ENCODE measurements around the gene PRKAG2.
A peak's percentile ranks its signal among the peaks of the same experiment; 100 is the strongest.
"Not testable (repeated sequence)": the region's sequence is repeated elsewhere in the genome, so short reads cannot be mapped to it uniquely, and the experiment has no call there.

Gene PRKAG2

DNA sequence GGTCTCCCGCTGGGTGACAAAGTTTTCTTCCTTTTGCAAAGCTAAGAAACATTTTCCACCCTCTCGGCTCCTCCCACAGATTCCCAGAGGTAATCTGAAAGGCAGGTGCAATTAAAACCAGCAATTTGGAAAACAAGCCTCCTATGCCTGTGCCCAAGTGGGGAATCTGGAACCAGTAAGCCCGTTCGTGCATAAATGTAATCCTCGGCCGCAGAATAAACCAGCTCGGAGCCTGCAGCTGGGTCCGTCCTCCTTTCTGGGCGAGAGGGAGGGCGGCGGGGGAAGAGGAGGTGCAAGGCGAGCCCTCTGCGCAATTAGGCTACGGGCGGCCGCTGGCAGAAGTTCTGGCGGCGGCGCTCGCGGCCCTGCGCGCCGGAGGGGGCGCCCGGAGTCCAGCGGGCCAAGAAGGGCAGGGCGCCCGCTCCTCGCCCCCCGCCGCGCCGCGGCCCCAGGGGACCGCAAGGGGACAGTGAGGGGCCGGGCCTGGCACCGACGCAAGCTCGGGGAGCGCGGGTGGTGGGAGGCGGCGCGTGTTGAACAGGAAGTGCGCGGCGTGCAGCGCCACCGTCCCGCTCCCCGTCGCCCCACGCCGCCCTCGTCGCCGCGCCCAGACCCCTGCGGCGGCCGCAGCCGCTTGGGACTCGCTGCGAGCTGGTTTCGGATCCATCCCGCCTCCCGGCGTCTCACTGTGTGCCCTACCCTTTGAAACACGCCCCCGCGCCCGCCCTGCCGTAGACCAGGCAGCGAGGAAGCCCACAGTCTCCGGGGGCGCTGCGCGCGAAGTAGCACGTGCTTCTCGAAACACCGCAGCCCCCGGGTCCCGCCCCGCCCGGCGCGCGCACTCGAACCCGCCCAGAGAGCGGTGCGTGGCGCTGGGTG lies at the start of gene PRKAG2:
Gene PRKAG2, minus strand, starts transcription at position 217 of the 879 bp plus-strand sequence. CDS start 495 bp downstream, outside the sequence.
- DNase-seq, result peak; percentile 61

GRCh38 chr7:151926336-151926712 lies 49.4 kb upstream of the PRKAG2 start:
- DNase-seq, result no peak

- DNase-seq, result no peak
Measured at GRCh38 chr7:151925446-151926335, 48.8 kb upstream of the PRKAG2 start.

DNA sequence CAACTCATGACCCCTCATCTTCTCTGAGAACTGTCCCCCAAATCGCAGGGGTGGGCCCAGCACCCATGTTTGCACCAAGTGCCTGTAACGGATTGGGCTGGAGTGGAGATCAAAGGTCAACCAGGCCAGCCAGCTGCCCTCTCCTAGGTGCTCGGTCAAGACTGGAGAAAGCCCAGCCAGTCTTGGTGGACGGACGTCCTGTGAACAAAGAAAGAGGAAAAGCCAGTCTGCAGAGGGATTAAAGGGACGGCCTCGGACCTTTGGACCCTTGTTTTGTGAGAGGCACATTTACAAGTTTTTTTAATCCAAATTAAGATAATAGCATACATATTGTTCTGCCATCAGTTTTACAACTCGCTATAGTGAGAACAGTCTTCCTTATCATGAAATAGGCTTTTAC lies 47.6 kb upstream of the PRKAG2 start:
- DNase-seq, result no peak

DNA sequence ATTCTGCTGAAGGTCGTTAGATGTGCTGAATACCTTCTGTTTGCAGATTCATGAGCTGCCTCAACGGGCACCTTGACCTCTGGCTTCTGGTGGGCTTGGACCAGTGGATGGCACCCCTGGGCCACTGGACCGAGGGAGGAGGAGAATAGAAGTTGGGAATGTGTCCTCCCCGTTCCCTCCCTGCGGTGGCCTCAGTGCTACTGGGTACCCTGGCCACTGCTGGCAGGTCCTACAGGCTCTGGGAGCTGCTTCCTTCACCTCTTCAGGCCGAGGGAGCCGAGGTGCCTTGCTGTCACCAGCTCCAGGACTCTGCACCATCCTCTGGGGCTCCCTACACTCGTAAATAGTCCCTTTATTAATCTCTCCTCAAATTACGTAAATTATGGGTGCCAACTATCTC lies 47.1 kb upstream of the PRKAG2 start:
- no peak for DNase-seq

GRCh38 chr7:151923097-151923876 lies 46.4 kb upstream of the PRKAG2 start:
- DNase-seq, result no peak

- DNase-seq, result no peak
Measured at GRCh38 chr7:151921451-151921850, 44.5 kb upstream of the PRKAG2 start.

DNA sequence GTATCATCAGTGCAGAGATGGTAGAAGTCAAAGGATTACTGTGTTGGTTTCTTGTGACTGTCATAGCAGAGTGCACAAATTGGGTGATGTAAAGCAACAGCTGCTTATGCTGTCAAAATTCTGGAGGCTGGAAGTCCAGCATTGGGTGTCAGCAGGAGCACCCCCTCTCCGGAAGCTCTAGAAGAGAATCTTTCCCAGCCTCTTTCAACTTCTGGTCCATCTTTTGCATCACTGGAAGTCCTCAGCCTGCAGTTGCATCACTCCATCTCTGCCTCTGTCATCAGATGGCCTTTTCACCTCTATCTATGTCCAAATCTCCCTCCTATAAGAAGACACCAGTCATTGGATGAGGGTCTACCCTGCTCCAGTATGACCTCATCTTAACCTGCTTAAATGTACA lies 43.6 kb upstream of the PRKAG2 start:
- no peak for DNase-seq

DNA sequence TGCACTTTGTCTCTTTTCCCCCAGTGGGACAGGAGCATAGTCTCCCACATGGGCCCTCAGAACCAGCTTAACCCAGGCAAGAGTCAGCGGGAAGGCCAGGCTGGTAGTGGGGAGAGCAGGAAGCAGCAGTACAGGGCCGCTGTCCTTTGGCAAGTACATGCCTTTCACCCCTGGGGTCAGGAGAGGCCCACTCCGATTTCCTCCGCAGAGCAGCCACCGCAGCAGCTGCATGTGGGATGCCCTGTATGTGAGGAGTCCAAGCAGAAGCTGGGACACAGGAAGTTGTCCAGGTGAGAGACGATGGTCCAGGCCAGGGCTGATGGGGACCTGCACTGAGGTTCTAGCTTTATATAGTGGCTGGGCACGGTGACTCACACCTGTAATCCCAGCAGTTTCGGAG lies 42.7 kb upstream of the PRKAG2 start:
- DNase-seq, result no peak

DNA sequence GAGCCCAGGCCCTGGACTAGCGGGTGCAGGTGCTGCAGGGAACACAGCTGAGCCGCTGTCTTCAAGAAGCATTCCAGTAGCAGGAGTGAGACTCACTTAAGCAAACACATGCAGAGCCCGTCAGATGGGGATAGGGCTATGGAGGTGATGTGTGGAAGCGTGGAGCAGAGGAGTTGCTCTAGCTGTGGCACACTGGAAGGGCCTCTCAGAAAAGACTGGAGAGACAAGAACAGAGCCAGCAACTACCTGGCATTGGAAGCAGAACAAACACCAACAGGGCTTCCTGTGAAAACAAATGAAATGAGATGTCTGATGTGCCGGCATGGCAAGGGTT lies 41.6 kb upstream of the PRKAG2 start:
- DNase-seq, result no peak

GRCh38 chr7:151917791-151918509 lies 41.0 kb upstream of the PRKAG2 start:
- no peak for DNase-seq

GRCh38 chr7:151914051-151914450 lies 37.1 kb upstream of the PRKAG2 start:
- DNase-seq, result no peak

- not testable (repeated sequence) for DNase-seq
Measured at GRCh38 chr7:151910655-151911054, 33.7 kb upstream of the PRKAG2 start.

DNA sequence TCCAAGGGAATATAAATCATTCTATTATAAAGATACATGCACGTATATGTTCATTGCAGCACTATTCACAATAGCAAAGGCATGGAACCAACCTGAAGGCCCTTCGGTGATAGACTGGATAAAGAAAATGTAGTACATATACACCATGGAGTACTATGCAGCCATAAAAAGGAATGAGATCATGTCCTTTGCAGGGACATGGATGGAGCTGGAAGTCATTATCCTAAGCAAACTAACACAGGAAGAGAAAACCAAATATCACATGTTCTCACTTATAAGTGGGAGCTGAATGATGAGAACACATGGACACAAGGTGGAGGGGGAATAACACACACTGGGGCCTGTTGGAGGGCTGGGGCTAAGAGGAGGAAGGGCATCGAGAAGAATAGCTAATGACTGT lies 30.2 kb upstream of the PRKAG2 start:
- not testable (repeated sequence) for DNase-seq

- DNase-seq, result no peak
Measured at GRCh38 chr7:151905766-151906165, 28.9 kb upstream of the PRKAG2 start.

- DNase-seq, result no peak
Measured at GRCh38 chr7:151905353-151905752, 28.4 kb upstream of the PRKAG2 start.

DNA sequence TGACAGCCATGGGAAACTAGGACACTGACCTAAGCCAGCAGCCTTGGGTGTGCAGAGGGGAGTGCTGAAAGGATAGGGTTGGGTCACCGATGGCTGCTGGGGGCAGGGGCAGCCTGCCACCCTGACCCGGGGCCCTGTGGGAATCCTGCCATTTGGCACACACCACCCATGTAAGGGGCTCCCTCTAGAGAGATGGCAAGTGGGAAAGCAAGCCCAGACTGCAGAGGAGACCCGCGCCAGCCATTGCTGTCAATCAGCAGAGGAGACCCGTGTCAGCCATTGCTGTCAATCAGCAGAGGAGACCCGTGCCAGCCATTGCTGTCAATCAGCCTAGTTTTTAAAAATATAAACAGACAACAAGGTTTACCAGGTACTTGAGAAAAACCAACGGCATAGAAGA lies 27.4 kb upstream of the PRKAG2 start:
- DNase-seq, result no peak

DNA sequence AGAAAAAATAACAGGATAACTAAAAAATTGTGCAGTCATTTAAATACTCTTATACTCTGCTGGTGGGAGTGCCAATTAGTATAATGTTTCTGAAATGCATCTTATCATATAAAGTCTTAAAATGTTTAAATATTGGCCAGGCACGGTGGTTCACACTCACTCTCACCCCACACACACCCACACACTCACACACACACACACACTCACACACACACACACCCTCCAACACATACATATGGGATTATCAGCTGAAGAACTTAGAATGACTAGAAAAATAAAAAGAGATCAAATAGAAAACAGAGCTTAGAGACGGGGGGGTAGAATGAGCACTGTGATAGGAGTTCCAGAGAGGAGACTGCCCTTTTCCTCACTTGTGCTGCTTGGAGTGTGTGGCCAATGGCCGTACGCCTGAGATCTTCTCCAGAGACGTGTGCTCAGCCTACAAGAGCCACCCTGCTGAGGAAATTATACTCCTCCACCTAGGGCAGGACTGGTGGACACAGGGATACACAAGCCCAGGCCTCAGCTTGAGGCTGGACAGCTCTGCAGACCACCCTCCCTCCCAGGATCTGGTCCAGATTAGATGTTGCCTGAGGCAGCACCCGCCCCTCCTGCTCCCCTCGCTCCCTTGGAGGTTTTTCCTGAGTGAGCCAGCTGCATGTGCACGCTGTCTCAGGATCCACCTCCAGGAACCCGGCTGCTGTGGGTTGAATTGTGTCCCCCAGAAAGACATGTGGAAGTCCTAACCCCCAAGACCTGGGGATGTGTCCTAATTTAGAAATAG lies 26.5 kb upstream of the PRKAG2 start:
- DNase-seq, result no peak

DNA sequence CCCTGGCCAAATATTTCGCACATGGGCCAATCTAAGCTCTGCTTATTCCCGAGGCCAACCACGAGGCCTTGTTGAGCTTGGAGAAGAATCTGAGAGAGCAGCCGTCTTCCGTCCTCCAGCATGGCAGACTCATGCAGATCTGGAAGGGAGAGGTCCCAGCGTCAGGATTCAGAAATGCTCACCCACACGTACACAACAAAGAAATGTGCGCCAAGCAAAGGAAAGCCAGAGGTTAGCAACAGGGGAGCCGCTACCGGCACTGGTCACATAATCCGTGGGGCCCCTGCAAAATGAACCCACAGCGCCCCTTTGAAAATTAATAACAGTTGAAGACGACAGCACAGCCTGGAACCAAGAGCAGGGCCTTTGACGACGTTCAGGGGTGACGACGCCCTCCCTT lies 25.4 kb upstream of the PRKAG2 start:
- DNase-seq, result no peak

- no peak for DNase-seq
Measured at GRCh38 chr7:151901828-151902227, 24.9 kb upstream of the PRKAG2 start.

DNA sequence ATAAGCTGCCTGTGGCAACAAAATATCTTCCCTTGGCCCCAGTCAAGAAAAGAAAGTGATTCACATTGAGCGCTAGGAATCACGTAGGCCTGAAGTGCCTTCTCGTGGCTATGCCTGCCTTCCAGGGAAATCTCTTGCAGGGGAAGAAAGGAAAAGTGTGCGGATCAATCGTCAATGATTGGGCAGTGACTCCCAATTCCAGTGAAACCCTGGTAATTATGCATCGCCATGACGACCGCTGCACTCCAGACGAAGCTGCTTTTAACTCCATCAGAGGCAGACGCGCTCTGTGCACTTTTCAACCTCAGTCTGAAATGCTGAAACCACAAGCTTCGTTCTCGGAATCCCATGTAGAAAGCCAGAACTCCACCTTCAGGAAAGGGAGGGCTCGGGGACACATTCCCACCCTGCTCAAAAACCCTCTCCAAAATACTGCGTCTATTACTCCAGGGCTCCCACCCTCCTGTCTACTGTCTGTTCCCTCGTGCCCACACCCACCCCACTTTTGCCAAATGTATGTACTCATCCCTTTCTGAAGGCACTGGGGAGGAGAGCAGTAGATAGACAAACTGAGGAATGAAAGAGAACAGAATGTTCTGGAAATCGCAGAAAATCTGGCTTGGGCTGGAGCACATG lies 24.2 kb upstream of the PRKAG2 start:
- DNase-seq, result no peak
